HG02588 (cell line): ENCODE measurements around the gene SEMA5B.

Experiments
- ATAC-seq: cut with Tn5 transposase; IDR thresholded peaks from one replicate; pipeline ENCODE4 v1.9.1; 2021; ENCODE audit warnings: mild to moderate bottlenecking, moderate library complexity; ENCODE audit not compliant: unreplicated experiment

SEMA5B gene

DNA sequence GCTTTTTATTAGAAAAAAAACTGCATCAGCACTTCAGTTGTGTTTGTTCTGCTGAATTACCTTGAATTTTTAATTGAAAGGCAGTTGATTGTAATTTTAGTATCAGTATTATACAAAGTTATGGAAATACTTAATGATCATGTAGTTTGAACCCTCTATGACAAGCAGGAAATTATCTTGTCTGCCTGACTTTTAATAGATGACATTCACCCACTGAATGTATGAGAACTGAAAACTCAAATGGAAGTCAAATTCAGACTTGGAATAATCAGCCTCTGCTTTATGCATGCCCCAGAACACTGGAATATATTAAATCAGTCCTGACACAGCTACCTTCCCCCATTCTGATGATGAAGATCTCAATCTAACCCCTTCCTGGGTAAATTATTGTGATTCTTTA, 159.2 kb downstream of the SEMA5B start:
- ATAC-seq = no peak

DNA sequence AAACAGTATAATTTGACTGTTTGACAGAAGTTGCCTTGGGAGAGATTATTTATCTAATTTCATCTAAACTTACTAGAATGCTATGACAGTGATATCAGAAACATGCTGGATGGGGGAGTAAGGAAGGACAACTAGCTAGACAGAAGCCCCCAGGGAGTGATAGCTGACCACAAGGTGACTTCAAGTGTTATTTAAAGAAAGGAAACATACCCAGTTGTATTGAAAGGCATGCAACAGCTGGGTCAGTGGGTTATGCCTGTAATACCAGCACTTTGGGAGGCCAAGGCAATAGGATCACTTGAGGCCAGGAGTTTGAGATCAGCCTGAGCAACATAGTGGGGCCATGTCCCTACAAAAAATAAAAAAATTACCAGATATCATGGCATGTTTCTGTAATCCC, 163.1 kb downstream of the SEMA5B start:
- no peak for ATAC-seq

DNA sequence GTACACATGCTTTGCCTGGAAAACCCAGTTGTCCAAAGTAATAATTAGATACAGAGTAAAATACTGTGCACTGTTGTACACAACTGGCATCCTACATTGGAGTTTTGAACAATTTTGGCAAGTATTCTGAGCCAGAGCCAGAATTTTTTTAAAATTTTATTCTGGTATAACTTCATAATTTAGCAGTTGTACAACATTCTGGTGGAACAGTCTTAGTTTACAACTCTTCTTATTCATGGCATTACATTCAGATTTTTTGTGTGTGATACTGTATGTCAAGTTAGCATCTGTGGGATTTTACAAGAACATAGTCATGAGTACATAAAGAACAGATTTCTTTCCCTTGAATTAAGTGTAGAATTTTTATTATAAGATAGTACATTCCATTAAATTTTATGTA, 165.2 kb downstream of the SEMA5B start:
- no peak for ATAC-seq
